ENCODE data around the gene XXYLT1.

GRCh38 chr3:195261925-195262324 lies 9.0 kb downstream of the XXYLT1 start:
- TF ChIP-seq POLR2AphosphoS5 (IDR thresholded peaks at IDR 0.05; ENCODE audit: low read depth, low read length), result no peak
- TF ChIP-seq POLR2A (IDR thresholded peaks at IDR 0.05; ENCODE audit: low read depth, low read length), result no peak
- no peak for TF ChIP-seq TAF1 (IDR thresholded peaks at IDR 0.05; ENCODE audit: borderline replicate concordance, low read depth, low read length)
